ENCODE measurements around the gene AHDC1.

DNA sequence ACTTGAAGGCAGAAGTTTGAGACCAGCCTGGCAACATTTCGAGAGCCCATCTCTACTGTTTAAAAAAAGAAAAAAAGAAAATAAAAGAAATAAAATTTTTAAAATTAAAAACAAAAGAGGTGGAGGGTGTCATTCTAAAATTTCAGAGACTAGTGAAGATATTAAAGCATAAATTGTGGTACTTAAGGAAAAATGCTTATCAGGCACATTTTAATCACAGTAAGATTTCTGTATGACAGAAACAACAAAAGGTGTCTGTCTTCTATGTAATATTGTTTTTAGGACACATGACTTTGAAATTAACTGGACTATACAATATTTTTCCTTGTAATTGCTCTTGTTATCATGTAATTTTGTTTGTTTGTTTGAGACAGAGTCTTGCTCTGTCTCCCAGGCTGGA lies 118.6 kb downstream of the AHDC1 start:
- TF ChIP-seq, protein P1, sequence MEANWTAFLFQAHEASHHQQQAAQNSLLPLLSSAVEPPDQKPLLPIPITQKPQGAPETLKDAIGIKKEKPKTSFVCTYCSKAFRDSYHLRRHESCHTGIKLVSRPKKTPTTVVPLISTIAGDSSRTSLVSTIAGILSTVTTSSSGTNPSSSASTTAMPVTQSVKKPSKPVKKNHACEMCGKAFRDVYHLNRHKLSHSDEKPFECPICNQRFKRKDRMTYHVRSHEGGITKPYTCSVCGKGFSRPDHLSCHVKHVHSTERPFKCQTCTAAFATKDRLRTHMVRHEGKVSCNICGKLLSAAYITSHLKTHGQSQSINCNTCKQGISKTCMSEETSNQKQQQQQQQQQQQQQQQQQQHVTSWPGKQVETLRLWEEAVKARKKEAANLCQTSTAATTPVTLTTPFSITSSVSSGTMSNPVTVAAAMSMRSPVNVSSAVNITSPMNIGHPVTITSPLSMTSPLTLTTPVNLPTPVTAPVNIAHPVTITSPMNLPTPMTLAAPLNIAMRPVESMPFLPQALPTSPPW (CRISPR knock-in tag; IDR thresholded peaks at IDR 0.05), result no peak
- TF ChIP-seq ZNF354B (CRISPR knock-in tag; IDR thresholded peaks at IDR 0.05) (no peak), TEAD4 (IDR thresholded peaks at IDR 0.05; ENCODE audit: low read length) (no peak), TEAD4 (CRISPR knock-in tag; IDR thresholded peaks at IDR 0.05; ENCODE audit: borderline replicate concordance) (no peak)
- TF ChIP-seq, protein P2, sequence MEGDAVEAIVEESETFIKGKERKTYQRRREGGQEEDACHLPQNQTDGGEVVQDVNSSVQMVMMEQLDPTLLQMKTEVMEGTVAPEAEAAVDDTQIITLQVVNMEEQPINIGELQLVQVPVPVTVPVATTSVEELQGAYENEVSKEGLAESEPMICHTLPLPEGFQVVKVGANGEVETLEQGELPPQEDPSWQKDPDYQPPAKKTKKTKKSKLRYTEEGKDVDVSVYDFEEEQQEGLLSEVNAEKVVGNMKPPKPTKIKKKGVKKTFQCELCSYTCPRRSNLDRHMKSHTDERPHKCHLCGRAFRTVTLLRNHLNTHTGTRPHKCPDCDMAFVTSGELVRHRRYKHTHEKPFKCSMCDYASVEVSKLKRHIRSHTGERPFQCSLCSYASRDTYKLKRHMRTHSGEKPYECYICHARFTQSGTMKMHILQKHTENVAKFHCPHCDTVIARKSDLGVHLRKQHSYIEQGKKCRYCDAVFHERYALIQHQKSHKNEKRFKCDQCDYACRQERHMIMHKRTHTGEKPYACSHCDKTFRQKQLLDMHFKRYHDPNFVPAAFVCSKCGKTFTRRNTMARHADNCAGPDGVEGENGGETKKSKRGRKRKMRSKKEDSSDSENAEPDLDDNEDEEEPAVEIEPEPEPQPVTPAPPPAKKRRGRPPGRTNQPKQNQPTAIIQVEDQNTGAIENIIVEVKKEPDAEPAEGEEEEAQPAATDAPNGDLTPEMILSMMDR (IDR thresholded peaks at IDR 0.05 in 2 of 3, conservative IDR thresholded peaks at IDR 0.05 in 1 of 3; ENCODE audit: insufficient read depth in 2 of 3, low read depth in 1 of 3, low read length in 3 of 3), result no peak
- TF ChIP-seq, protein P3, sequence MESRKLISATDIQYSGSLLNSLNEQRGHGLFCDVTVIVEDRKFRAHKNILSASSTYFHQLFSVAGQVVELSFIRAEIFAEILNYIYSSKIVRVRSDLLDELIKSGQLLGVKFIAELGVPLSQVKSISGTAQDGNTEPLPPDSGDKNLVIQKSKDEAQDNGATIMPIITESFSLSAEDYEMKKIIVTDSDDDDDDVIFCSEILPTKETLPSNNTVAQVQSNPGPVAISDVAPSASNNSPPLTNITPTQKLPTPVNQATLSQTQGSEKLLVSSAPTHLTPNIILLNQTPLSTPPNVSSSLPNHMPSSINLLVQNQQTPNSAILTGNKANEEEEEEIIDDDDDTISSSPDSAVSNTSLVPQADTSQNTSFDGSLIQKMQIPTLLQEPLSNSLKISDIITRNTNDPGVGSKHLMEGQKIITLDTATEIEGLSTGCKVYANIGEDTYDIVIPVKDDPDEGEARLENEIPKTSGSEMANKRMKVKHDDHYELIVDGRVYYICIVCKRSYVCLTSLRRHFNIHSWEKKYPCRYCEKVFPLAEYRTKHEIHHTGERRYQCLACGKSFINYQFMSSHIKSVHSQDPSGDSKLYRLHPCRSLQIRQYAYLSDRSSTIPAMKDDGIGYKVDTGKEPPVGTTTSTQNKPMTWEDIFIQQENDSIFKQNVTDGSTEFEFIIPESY (CRISPR knock-in tag; IDR thresholded peaks at IDR 0.05), result no peak

Measured in K562 (cell line).